Effector CD4-positive, alpha-beta T cell (primary cell): ENCODE results near the gene TGFB2.

ENCODE experiments used
- DNase-seq: peaks from one replicate; pipeline ENCODE4 v3.0.0-alpha.2; 2020

TGFB2 gene

DNA sequence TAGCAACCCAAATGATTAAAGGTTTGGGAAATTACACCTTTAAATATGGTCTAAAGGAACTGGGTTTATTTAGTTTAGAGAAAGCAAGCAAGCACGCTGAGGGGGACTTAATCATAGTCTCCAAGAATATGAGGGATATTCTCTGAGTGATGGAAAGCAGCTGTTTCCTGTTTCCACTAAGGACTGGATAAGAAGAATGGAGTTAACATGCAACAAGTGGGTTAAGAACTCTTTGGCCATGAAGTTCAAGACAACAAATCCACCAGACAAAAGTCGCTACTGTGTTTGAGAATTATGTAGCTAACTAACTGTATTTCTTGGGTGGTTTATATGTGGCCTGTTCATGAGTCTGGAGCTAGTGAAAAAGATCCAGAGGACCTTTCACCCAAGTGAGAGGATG is 85.7 kb downstream of the TGFB2 start:
- no peak for DNase-seq

DNA sequence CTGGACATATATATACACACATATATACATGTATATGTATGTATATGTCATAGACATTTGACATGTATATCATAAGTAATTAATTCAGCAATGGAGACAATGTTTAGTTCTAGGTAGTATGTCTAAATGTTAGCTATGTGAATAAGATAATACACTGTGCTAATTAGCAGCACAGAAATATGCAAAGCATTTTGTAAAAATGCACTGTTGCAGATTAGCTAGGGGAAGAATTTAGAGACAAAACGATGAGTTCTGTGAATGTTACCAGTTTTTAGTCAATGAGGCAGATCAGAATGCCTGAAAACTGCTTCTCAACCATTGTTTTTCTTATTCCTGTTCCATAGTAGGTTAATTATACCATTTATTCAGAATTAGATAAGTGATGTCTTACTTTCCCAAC is 86.3 kb downstream of the TGFB2 start:
- no peak for DNase-seq

DNA sequence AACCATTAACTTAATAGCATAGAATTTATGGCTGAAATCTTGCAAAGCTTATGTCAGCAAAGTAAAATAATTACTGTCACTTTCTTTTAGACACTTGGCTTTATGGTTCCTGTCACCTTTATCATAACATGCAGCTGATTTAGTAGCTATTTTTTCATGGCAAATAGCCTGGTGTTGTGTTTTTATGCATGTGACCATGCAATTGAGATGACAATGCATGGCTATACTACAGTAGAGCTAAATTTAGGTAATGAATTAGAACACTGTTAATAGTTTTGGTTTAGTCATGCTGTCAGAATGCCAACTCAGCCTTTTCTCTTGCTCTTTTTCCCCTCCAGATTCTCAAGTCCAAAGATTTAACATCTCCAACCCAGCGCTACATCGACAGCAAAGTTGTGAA is 88.6 kb downstream of the TGFB2 start:
- DNase-seq: no peak

GRCh38 chr1:218435528-218435927 is 90.4 kb downstream of the TGFB2 start:
- DNase-seq: no peak

- no peak for DNase-seq
Measured at GRCh38 chr1:218436346-218436745, 91.2 kb downstream of the TGFB2 start.

- DNase-seq: no peak
Measured at GRCh38 chr1:218436997-218437396, 91.9 kb downstream of the TGFB2 start.

GRCh38 chr1:218439541-218440295 is 94.6 kb downstream of the TGFB2 start:
- no peak for DNase-seq

DNA sequence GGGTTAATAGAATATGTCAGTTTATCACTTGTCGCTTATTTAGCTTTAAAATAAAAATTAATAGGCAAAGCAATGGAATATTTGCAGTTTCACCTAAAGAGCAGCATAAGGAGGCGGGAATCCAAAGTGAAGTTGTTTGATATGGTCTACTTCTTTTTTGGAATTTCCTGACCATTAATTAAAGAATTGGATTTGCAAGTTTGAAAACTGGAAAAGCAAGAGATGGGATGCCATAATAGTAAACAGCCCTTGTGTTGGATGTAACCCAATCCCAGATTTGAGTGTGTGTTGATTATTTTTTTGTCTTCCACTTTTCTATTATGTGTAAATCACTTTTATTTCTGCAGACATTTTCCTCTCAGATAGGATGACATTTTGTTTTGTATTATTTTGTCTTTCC is 98.1 kb downstream of the TGFB2 start:
- no peak for DNase-seq

DNA sequence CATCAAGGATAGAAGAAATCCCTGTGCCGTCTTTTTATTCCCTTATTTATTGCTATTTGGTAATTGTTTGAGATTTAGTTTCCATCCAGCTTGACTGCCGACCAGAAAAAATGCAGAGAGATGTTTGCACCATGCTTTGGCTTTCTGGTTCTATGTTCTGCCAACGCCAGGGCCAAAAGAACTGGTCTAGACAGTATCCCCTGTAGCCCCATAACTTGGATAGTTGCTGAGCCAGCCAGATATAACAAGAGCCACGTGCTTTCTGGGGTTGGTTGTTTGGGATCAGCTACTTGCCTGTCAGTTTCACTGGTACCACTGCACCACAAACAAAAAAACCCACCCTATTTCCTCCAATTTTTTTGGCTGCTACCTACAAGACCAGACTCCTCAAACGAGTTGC is 99.0 kb downstream of the TGFB2 start:
- no peak for DNase-seq

GRCh38 chr1:218444588-218444987 is 99.5 kb downstream of the TGFB2 start:
- DNase-seq: no peak

- DNase-seq: no peak
Measured at GRCh38 chr1:218447010-218447689, 102.0 kb downstream of the TGFB2 start.

DNA sequence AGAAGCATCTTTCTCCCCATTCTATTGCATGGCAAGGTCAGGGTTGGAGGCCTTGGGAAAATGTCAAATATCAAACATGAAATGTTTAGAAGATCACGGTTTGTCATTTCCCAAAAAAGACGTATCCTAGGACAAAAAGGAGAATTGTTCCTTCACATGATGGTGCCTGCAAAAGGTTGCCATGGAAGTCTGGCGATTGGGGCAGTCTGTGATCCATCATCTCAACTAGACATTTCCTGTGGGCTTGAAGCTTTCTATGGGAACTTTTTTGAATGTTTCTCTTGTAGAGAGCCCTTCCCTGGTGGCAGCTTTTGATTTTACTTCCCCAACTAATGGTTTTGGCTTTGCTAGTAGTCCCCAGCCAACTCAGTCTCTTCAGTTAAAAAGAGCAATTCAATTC is 106.3 kb downstream of the TGFB2 start:
- no peak for DNase-seq

DNA sequence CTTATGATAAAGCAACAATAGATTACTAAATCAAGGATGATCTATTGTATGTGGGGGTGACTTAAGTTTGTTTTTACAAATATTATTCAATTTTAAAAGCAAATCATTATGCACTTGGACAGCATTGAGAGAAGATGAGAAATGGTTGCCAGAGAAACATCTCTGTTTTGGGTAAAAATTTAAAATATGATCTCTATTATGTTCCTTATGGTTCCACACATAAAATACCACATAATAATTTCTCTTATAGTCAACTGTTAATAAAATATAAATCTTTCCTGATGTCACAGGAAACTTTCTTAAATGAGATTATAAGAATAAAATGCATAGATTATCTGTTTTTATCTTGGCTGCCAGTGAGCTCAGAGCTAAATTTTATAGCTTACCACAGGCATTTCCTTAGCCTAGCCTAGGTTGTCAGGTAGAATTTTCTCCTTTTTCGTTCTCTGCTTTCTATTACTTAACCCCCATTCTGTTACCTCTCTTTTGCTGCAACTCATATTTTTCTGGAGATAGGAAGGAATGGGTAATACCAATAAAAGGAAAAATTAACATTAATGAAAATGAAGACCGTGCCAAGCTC is 109.7 kb downstream of the TGFB2 start:
- no peak for DNase-seq

DNA sequence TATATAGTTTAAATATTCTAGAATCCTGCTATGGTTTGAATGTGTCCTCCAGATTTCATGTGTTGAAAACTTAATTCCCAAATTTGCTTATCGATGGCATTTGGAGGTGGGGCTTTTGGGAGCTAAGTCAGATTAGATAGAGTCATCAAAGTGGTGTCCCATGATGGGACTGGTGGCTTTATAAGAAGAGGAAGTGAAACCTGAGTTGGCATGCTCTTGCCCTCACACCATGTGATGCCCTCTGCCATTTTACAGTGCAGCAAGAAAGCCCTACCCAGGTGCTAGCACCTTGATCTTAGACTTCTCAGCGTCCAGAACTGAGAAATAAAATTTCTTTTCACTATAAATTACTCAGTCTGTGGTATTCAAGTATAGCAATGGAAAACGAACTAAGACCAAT is 111.3 kb downstream of the TGFB2 start:
- no peak for DNase-seq

DNA sequence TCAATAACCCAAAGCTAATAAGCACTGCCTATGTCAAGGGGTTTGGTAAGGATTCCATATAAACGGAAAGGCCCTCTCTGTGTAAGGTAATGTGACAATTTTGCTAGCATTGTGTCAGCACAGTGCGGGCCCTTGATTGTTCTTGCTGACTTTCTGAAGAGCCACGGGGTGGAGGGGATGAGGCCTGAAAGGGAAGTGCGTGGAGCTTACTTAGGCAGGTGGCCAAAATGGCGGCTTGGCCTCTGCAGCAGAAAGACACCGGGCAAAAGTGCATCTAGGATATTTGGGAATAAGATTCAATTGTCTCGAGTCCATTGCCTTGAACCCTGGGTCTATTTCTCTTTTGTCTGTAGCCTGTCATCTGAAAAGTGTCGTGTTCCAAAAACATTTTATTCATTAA is 114.3 kb downstream of the TGFB2 start:
- no peak for DNase-seq

GRCh38 chr1:218459878-218460711 is 115.0 kb downstream of the TGFB2 start:
- DNase-seq: no peak

DNA sequence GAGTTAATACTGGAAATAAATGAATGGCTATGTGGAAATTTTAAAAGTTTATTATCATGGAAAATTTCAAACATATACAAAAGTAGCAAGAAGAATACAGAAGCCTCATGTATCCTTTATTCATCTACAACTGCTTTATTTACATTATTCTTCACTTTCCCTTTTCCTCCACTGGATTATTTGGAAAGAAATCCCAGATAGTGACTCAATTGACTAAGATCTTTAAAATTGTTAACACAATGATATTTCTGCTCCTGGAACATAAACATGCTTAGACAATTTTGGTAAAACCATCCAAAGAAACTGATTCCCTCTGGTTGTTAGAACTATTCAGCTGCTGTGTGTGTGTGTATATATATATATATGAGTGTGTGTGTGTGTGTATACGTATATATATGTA is 116.2 kb downstream of the TGFB2 start:
- DNase-seq: no peak

- DNase-seq: no peak
Measured at GRCh38 chr1:218462116-218462515, 117.0 kb downstream of the TGFB2 start.

GRCh38 chr1:218462587-218462986 is 117.5 kb downstream of the TGFB2 start:
- no peak for DNase-seq

DNA sequence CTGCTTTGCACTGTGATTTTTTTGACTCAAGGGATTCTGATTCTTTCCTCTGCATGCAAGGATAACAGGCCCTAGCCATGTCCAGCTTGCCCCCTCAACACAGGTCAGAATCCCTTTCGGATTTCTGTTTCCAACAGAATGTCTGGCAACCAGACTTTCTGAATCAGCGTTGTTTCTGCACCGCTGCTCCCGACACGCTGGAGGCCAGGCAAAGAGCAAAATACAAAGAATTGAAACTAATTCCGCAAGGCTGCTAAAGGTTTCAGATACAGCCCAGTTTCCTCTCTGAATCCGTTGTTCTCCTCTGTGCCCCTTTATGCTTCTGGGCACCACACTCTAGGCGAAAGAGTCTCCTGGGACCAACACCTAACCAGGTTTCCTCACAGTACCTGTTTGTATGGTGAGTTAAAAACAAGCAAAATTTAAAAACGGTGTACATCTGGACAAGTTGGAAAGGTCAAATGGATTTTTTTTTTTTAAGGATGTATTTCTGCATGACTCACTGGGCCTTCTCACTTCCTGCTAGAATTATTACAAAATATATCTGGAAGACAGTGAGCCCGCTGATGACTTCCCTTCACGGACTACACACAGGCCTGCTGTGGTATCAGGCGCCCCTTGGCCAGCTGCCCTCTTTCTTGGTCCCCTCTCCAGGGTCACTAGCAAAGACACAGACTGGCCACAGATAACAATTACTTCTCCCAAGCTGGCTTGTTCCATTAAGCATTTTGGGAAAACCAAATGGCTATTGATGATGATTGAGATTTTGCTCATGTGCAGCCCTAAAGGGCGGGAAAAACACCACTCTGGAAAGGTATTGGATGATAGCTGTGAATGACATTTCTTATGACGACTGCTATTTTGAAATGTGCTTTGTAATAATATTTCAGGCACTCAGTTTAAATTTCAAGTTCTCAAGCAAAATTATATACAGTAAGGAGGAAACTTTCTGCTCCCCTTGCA is 118.3 kb downstream of the TGFB2 start:
- DNase-seq: no peak

- DNase-seq: no peak
Measured at GRCh38 chr1:218464871-218465270, 119.7 kb downstream of the TGFB2 start.

DNA sequence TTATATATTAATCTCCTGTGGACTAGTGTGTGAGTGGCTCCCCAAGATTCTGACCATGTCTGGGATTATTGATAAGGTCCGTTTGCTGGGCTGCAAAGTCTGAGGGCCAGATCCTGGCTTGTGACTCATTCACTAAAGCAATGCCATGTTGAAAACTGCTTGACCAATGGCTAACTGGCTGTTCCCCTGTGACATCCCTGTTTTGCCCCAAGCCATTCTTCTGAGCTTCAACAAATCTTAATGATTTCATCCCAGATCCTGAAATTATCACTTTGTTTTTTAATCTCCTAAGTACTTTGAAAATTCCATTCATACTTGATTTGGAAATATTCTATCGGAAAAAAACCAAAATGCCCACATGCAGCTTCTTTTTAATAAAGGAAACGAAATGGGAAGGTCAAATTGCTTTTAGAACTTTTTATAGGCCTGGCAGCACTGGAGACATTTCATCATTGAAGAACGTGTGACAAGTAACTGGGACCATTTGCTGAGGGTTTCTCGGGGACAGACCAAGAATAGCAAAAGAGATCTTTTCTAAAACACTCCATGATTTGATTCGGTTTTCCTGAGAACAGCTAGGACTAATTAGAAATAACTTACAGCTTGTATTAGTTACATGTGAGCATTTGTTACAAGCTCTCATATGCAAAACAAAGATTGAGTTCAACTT is 121.3 kb downstream of the TGFB2 start:
- no peak for DNase-seq
